Astrocyte (in vitro differentiated cells and primary cell): ENCODE data around the gene GOSR2. TPM values are rescaled to one million over a fixed set of nuclear protein-coding genes. Genes with fewer than 3 reads are reported as not detected.

Experiments used
- DNase-seq: peaks from one replicate; pipeline ENCODE4 v3.0.0-alpha.2; 2010; ENCODE audit warnings: low read depth
- FAIRE-seq: peaks from 2 replicates; lab custom pipeline; 2011; peaks lifted over from hg19 to GRCh38; lab: Jason Lieb, UNC
- H2AFZ ChIP-seq: 2 replicates; pipeline ENCODE4 v1.6.0; 2012; ENCODE audit warnings: low read depth, low read length, inconsistent platforms
- H3K27ac ChIP-seq: 2 replicates; pipeline ENCODE4 v1.5.1; 2011; ENCODE audit warnings: low read depth, low read length, inconsistent platforms
- H3K27me3 ChIP-seq: 2 replicates; pipeline ENCODE4 v1.6.0; 2011; ENCODE audit warnings: low read length, inconsistent platforms; ENCODE audit not compliant: insufficient read depth
- H3K36me3 ChIP-seq: 2 replicates; pipeline ENCODE4 v1.5.1; 2011; ENCODE audit warnings: low read length, inconsistent platforms; ENCODE audit not compliant: insufficient read depth
- H3K4me1 ChIP-seq: 2 replicates; pipeline ENCODE4 v1.5.1; 2011; ENCODE audit warnings: low read length, inconsistent platforms; ENCODE audit not compliant: insufficient read depth
- H3K4me2 ChIP-seq: 2 replicates; pipeline ENCODE4 v1.6.0; 2012; ENCODE audit warnings: low read length, inconsistent platforms
- H3K4me3 ChIP-seq: 2 replicates; pipeline ENCODE4 v1.5.1; 2011; ENCODE audit warnings: low read depth, mild to moderate bottlenecking, low read length, inconsistent platforms; ENCODE audit not compliant: insufficient read depth
- H3K79me2 ChIP-seq: 2 replicates; pipeline ENCODE4 v1.6.0; 2012; ENCODE audit warnings: mild to moderate bottlenecking, low read length, inconsistent platforms; ENCODE audit not compliant: insufficient read depth
- H3K9ac ChIP-seq: 2 replicates; pipeline ENCODE4 v1.6.0; 2012; ENCODE audit warnings: mild to moderate bottlenecking, low read length, inconsistent platforms
- H3K9me3 ChIP-seq: 2 replicates; pipeline ENCODE4 v1.5.1; 2012; ENCODE audit warnings: low read depth, mild to moderate bottlenecking, low read length, inconsistent platforms; ENCODE audit not compliant: insufficient read depth
- H4K20me1 ChIP-seq: 2 replicates; pipeline ENCODE4 v1.6.0; 2012; ENCODE audit warnings: low read length, inconsistent platforms; ENCODE audit not compliant: insufficient read depth
- H3K27ac Mint-ChIP-seq: one replicate; pipeline ENCODE4 v1.8.0; 2021; ENCODE audit warnings: mild to moderate bottlenecking, mixed read lengths; ENCODE audit not compliant: unreplicated experiment
- H3K27me3 Mint-ChIP-seq: one replicate; pipeline ENCODE4 v1.8.0; 2021; ENCODE audit warnings: low read depth, mixed read lengths; ENCODE audit not compliant: unreplicated experiment
- H3K36me3 Mint-ChIP-seq: one replicate; pipeline ENCODE4 v1.8.0; 2021; ENCODE audit warnings: low read depth, mixed read lengths; ENCODE audit not compliant: unreplicated experiment
- H3K4me1 Mint-ChIP-seq: one replicate; pipeline ENCODE4 v1.8.0; 2021; ENCODE audit warnings: low read depth, mixed read lengths; ENCODE audit not compliant: unreplicated experiment
- H3K4me3 Mint-ChIP-seq: one replicate; pipeline ENCODE4 v1.8.0; 2021; ENCODE audit warnings: mild to moderate bottlenecking, moderate library complexity, mixed read lengths; ENCODE audit not compliant: unreplicated experiment
- H3K9me3 Mint-ChIP-seq: one replicate; pipeline ENCODE4 v1.8.0; 2021; ENCODE audit warnings: mild to moderate bottlenecking, mixed read lengths; ENCODE audit not compliant: unreplicated experiment
- EZH2 ChIP-seq: IDR thresholded peaks from 2 replicates; pipeline ENCODE4 v1.6.1; 2012; ENCODE audit warnings: mild to moderate bottlenecking, low read length, inconsistent platforms; ENCODE audit not compliant: insufficient read depth
- total RNA-seq: library from RNA; stranded (reverse); gene quantifications from 2 replicates; pipeline ENCODE4 v1.2.1, GENCODE V29; 2021
- TF ChIP-seq, protein P1 (sequence below): IDR thresholded peaks from 2 replicates; pipeline ENCODE4 v1.5.1; 2011; ENCODE audit warnings: low read depth, mild to moderate bottlenecking, inconsistent platforms, low read length, moderate library complexity; ENCODE audit not compliant: insufficient read depth

Gene GOSR2
- total RNA-seq, 1 donor from 2014 or later: 67.0 TPM

DNA sequence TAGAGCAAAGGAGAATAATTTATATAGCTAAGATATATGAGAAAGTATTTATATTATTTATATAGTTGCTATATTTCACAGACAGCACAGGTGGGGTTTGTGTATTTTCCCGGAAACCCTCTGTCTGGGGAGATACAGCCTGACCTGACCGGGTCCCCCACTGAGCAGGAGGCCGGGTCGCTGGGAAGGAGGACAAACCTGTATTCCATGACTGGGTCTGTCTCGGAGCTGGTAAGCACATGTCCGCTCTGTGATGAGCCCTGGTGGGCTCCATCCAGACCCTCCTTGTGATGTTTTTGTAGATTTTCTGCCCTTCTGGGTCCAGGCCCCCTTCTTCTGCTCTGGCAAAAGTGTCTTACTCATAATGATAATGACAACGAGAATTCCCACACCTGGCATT is 43.9 kb upstream of the GOSR2 start:
- Histone ChIP-seq H3K9me3 (no peaks in the 10 kb centered on the region), H3K9ac (no peak overlapping the region), H3K4me1 (no peaks in the 10 kb centered on the region), H3K36me3 (no peaks in the 10 kb centered on the region), H3K27ac (no peak overlapping the region), H2AFZ (no peak overlapping the region), H3K4me2 (no peak overlapping the region), H3K4me3 (no peak overlapping the region), H3K27me3 (peaks cover 5% of the 10 kb centered on the region), H3K79me2 (no peaks in the 10 kb centered on the region), H4K20me1 (no peaks in the 10 kb centered on the region)
- no peak overlapping the region for H3K27ac Mint-ChIP-seq
- no peak for FAIRE-seq
- H3K9me3 Mint-ChIP-seq: peaks cover 2% of the 10 kb centered on the region
- TF ChIP-seq, protein P1, sequence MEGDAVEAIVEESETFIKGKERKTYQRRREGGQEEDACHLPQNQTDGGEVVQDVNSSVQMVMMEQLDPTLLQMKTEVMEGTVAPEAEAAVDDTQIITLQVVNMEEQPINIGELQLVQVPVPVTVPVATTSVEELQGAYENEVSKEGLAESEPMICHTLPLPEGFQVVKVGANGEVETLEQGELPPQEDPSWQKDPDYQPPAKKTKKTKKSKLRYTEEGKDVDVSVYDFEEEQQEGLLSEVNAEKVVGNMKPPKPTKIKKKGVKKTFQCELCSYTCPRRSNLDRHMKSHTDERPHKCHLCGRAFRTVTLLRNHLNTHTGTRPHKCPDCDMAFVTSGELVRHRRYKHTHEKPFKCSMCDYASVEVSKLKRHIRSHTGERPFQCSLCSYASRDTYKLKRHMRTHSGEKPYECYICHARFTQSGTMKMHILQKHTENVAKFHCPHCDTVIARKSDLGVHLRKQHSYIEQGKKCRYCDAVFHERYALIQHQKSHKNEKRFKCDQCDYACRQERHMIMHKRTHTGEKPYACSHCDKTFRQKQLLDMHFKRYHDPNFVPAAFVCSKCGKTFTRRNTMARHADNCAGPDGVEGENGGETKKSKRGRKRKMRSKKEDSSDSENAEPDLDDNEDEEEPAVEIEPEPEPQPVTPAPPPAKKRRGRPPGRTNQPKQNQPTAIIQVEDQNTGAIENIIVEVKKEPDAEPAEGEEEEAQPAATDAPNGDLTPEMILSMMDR: no peak
- TF ChIP-seq EZH2: no peak
- no peaks in the 10 kb centered on the region for H3K36me3 Mint-ChIP-seq
- no peaks in the 10 kb centered on the region for H3K4me1 Mint-ChIP-seq
- H3K27me3 Mint-ChIP-seq: peaks cover 38% of the 10 kb centered on the region
- no peak for DNase-seq
- H3K4me3 Mint-ChIP-seq: no peak overlapping the region

GRCh38 chr17:46881015-46881414 is 41.9 kb upstream of the GOSR2 start:
- H3K36me3 ChIP-seq: no peaks in the 10 kb centered on the region
- Mint-ChIP-seq H3K27ac (no peak overlapping the region), H3K27me3 (peaks cover 47% of the 10 kb centered on the region), H3K9me3 (peaks cover 2% of the 10 kb centered on the region), H3K4me3 (no peak overlapping the region), H3K36me3 (no peaks in the 10 kb centered on the region), H3K4me1 (no peaks in the 10 kb centered on the region)
- no peak overlapping the region for H3K4me2 ChIP-seq
- H2AFZ ChIP-seq: no peak overlapping the region
- H3K9ac ChIP-seq: no peak overlapping the region
- DNase-seq (no peak), FAIRE-seq (no peak)
- TF ChIP-seq, protein P1: no peak
- TF ChIP-seq EZH2: no peak
- no peaks in the 10 kb centered on the region for H4K20me1 ChIP-seq
- H3K79me2 ChIP-seq: no peaks in the 10 kb centered on the region
- no peak overlapping the region for H3K4me3 ChIP-seq
- no peaks in the 10 kb centered on the region for H3K9me3 ChIP-seq
- H3K27ac ChIP-seq: no peak overlapping the region
- H3K4me1 ChIP-seq: no peaks in the 10 kb centered on the region
- peaks cover 15% of the 10 kb centered on the region for H3K27me3 ChIP-seq

GRCh38 chr17:46882666-46883065 is 40.3 kb upstream of the GOSR2 start:
- FAIRE-seq (no peak), DNase-seq (no peak)
- H3K27me3 Mint-ChIP-seq: peaks cover 47% of the 10 kb centered on the region
- Histone ChIP-seq H3K79me2 (no peaks in the 10 kb centered on the region), H3K27me3 (peaks cover 19% of the 10 kb centered on the region), H3K36me3 (no peaks in the 10 kb centered on the region), H3K9me3 (no peaks in the 10 kb centered on the region), H2AFZ (no peak overlapping the region), H3K4me3 (no peak overlapping the region), H3K4me2 (no peak overlapping the region), H3K27ac (no peak overlapping the region), H3K9ac (no peak overlapping the region), H3K4me1 (no peaks in the 10 kb centered on the region), H4K20me1 (no peaks in the 10 kb centered on the region)
- no peaks in the 10 kb centered on the region for H3K36me3 Mint-ChIP-seq
- no peak overlapping the region for H3K27ac Mint-ChIP-seq
- no peaks in the 10 kb centered on the region for H3K4me1 Mint-ChIP-seq
- no peak overlapping the region for H3K4me3 Mint-ChIP-seq
- peaks cover 1% of the 10 kb centered on the region for H3K9me3 Mint-ChIP-seq
- TF ChIP-seq EZH2: no peak
- TF ChIP-seq, protein P1: no peak
